ENCODE measurements around the gene XPO5. TPM values are rescaled to one million over a fixed set of nuclear protein-coding genes. Genes with fewer than 3 reads are reported as not detected.
A peak's percentile ranks its signal among the peaks of the same experiment; 100 is the strongest.

Gene XPO5
- total and polyA plus RNA-seq, 12 donors = 10.9 to 70.6 (median 21.9) TPM

DNA sequence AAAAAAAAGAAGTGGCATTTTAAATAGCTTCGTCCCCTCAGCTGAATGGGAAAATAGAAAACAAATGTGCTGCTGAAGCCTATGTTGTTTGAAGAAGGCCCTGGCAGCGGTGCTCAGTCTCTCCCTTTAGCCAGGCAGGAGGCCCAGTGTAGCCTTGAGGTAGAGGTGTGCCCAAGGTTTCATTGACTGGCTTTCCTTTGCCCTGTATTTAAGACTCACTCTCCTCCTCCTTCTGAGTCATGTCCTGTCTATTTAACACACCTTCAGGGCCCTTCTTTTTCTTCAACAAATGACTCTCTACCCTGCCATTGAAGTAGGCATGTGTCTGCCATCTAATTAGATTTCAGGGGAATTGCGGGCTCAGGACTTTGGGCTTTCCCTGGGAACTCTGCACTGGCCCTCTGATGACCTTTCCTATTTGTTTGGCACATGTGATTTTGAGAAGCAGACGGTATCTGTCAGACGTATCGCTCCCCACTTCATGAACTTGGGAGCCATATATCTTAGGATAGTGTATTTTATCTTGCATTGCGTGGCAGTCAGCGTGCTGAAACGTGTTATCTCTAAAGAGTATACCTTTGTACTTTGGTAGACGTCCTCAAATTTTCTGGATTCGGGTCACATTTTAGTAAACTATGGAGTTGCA is 94.1 kb downstream of the XPO5 start:
- 73 to 78% (median 75%) methylated on average over 11 of the region's 11 CpGs for WGBS, 4 donors
- peaks cover 11 to 36% of the 10 kb centered on the region in 2 donors for H3K4me1 ChIP-seq (replicated peaks in 1 of 2)

DNA sequence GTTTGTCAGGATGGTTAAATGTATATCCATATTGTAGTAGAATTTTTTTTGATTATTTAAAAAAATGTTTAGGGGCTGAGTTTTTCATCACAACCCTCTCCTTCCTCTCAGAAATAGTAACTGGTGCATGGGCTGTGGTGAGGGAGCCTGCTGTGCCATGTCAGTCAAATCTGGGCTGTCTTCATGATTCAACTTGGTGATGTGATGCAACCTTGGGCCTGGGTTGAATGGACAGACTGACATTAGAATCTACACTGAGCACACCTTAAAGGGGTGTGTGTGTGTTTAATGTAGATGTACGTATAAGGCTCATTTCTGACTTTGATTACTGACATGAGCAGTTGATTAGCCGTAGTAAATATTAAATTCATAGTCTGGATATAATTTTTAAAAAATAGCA is 94.8 kb downstream of the XPO5 start:
- 79 to 87% (median 85%) methylated on average over 2 of the region's 2 CpGs for WGBS, 4 donors
- Histone ChIP-seq H3K4me1 (replicated peaks in 1 of 2) (peaks cover 11 to 36% of the 10 kb centered on the region in 2 donors), H3K9me3 (replicated peaks in 1 of 3) (no peaks in the 10 kb centered on the region), H3K27me3 (no peaks in the 10 kb centered on the region), H3K27ac (no peak overlapping the region), H3K36me3 (replicated peaks in 1 of 2) (no peaks in the 10 kb centered on the region), H3K4me3 (no peak overlapping the region)
- TF ChIP-seq POLR2A (IDR thresholded peaks at IDR 0.05) = no peak
- TF ChIP-seq, protein P1, sequence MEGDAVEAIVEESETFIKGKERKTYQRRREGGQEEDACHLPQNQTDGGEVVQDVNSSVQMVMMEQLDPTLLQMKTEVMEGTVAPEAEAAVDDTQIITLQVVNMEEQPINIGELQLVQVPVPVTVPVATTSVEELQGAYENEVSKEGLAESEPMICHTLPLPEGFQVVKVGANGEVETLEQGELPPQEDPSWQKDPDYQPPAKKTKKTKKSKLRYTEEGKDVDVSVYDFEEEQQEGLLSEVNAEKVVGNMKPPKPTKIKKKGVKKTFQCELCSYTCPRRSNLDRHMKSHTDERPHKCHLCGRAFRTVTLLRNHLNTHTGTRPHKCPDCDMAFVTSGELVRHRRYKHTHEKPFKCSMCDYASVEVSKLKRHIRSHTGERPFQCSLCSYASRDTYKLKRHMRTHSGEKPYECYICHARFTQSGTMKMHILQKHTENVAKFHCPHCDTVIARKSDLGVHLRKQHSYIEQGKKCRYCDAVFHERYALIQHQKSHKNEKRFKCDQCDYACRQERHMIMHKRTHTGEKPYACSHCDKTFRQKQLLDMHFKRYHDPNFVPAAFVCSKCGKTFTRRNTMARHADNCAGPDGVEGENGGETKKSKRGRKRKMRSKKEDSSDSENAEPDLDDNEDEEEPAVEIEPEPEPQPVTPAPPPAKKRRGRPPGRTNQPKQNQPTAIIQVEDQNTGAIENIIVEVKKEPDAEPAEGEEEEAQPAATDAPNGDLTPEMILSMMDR (IDR thresholded peaks at IDR 0.05) = no peak
- intact Hi-C loops (cut with DNase I) = no loop called here
- DNase-seq = no peak

More for the DNA sequence above, 94.1 kb downstream of the XPO5 start:
- DNase-seq = no peak
- intact Hi-C loops (cut with DNase I) = no loop called here
- Histone ChIP-seq H3K27ac (no peak overlapping the region), H3K9me3 (replicated peaks in 1 of 3) (no peaks in the 10 kb centered on the region), H3K4me3 (no peak overlapping the region), H3K27me3 (no peaks in the 10 kb centered on the region), H3K36me3 (replicated peaks in 1 of 2) (no peaks in the 10 kb centered on the region)
- TF ChIP-seq POLR2A (IDR thresholded peaks at IDR 0.05) = no peak
- TF ChIP-seq, protein P1 (IDR thresholded peaks at IDR 0.05) = no peak

DNA sequence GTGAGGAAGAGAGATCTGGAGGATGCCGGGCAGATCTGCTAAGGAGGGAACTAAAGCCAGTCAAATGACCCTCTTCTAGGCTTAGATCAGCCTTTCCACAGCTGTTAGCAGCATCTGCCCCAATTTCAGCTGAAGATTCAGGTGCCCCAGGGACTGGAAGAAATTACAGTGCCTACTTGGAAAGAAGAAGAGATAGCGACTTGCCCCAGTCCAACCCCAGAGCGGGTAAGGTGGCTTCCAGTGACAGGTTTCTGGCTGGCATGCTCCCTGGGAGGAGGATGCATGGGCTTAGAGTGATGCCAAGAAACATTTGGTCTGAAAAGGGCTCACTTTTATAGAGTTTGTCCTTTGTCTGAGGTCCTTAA is 97.8 kb downstream of the XPO5 start:
- DNase-seq = no peak
- Histone ChIP-seq H3K27me3 (no peaks in the 10 kb centered on the region), H3K27ac (peak overlapping the region in 4 of 5 donors; percentile 56 to 86 (median 82)), H3K9me3 (replicated peaks in 1 of 3) (no peaks in the 10 kb centered on the region), H3K4me3 (peak overlapping the region; percentile 18 to 92 (median 72)), H3K36me3 (replicated peaks in 1 of 2) (no peaks in the 10 kb centered on the region), H3K4me1 (replicated peaks in 1 of 2) (peaks cover 11 to 36% of the 10 kb centered on the region in 2 donors)
- intact Hi-C loops (cut with DNase I) = no loop called here
- TF ChIP-seq, protein P1 (IDR thresholded peaks at IDR 0.05) = no peak
- TF ChIP-seq POLR2A (IDR thresholded peaks at IDR 0.05) = no peak
- WGBS, 4 donors = 15 to 17% (median 17%) methylated on average over 3 of the region's 3 CpGs

DNA sequence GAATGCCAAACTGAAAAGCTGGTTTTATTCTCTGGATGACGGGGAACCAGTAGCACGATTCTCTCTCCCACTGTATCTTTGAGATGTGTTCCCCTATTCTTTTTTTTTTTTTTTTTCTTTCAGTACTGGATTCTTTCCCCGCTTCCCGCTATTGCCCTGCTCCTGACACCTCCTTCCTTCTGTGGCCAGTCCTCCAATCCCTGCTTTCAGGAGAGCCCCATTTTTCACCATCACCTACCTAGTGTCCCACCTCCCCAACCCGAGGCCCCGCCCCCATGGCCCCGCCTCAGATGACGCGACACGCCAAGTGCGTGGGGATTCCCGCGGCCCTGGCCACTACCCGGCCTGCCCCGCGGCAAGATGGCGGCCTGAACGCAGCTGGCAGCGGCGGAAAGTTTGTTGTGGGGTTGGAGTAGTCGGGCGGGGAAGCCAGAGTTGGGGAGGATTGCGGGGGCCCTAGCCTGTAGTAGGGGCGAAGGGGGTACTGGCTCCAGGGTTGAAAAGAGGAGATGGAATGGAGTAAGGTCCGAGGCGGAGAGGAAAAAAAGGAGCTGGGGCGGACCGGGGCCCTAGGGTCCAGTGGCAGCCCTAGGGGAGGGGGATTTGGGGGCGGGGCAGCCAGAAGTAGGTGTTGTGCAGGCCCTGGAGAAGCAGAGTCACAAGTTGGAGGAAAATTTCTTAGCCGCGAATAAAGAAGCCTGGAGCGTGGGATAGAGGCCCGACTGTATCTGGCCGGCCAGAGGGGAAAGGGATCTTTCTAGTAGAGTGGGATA is 98.4 kb downstream of the XPO5 start, which contains the start of gene TJAP1:
Gene TJAP1, plus strand, starts transcription at position 336 of the 773 bp plus-strand sequence. CDS start 21,432 bp downstream, outside the sequence.
- WGBS, 4 donors = 1% methylated on average over 22 to 34 of the region's 34 CpGs
- H3K27me3 ChIP-seq = no peaks in the 10 kb centered on the region
- intact Hi-C loops (cut with DNase I) = no loop called here
- no peaks in the 10 kb centered on the region for H3K9me3 ChIP-seq (replicated peaks in 1 of 3)
- peak within 1 kb of the TSS; percentile 18 to 92 (median 72) for H3K4me3 ChIP-seq
- H3K4me1 ChIP-seq (replicated peaks in 1 of 2) = peaks cover 11 to 36% of the 10 kb centered on the region in 2 donors
- peak; percentile 73 to 78 for TF ChIP-seq POLR2A (IDR thresholded peaks at IDR 0.05)
- TF ChIP-seq, protein P1 (IDR thresholded peaks at IDR 0.05) = no peak
- no peaks in the 10 kb centered on the region for H3K36me3 ChIP-seq (replicated peaks in 1 of 2)
- DNase-seq = peak; percentile 89 to 97 (median 95)
- H3K27ac ChIP-seq = peak within 1 kb of the TSS in 4 of 5 donors; percentile 56 to 86 (median 82)

All from adrenal gland (tissue), 12 donors.